Keratinocyte (primary cell): ENCODE data around the gene PKN2. TPM values are rescaled to one million over a fixed set of nuclear protein-coding genes. Genes with fewer than 3 reads are reported as not detected.

Experiments
- DNase-seq: peaks from one replicate; pipeline ENCODE4 v3.0.0-alpha.2; 2011; ENCODE audit warnings: low read depth, missing footprints, low spot score
- FAIRE-seq: peaks from 2 replicates; lab custom pipeline; 2011; peaks lifted over from hg19 to GRCh38; lab: Jason Lieb, UNC
- H2AFZ ChIP-seq: 2 replicates; pipeline ENCODE4 v1.6.0; 2012; ENCODE audit warnings: low read length, control low read depth, inconsistent platforms; ENCODE audit not compliant: control insufficient read depth
- H3K27ac ChIP-seq: 2 replicates; pipeline ENCODE4 v1.5.1; 2011; ENCODE audit warnings: low read length; ENCODE audit not compliant: control insufficient read depth, insufficient read depth
- H3K27me3 ChIP-seq: 3 replicates; pipeline ENCODE4 v1.6.0; 2011; ENCODE audit warnings: low read length; ENCODE audit not compliant: control insufficient read depth, insufficient read depth; ENCODE audit errors: extremely low read depth
- H3K36me3 ChIP-seq, 2 experiments: 2 replicates in 1 of 2; 3 replicates in 1 of 2; pipeline ENCODE4 v1.5.1; 2011; ENCODE audit warnings: low read length in 2 of 2, mild to moderate bottlenecking in 1 of 2; ENCODE audit not compliant: control insufficient read depth in 2 of 2, insufficient read depth in 2 of 2; ENCODE audit errors: extremely low read depth in 1 of 2
- H3K4me1 ChIP-seq: 3 replicates; pipeline ENCODE4 v1.5.1; 2011; ENCODE audit warnings: low read length; ENCODE audit not compliant: control insufficient read depth, insufficient read depth; ENCODE audit errors: extremely low read depth
- H3K4me2 ChIP-seq: 3 replicates; pipeline ENCODE4 v1.6.0; 2011; ENCODE audit warnings: low read depth, low read length; ENCODE audit not compliant: control insufficient read depth, insufficient read depth; ENCODE audit errors: extremely low read depth
- H3K4me3 ChIP-seq, 3 experiments: fragments of 200-600 bp in 1 of 3; sonication (generic) in 1 of 3; 2 replicates in 2 of 3; 3 replicates in 1 of 3; pipeline ENCODE4 v1.5.1; 2011 to 2016; ENCODE audit warnings: low read length in 3 of 3, mild to moderate bottlenecking in 3 of 3, control low read depth in 2 of 3, inconsistent platforms in 1 of 3, low read depth in 1 of 3, mixed read lengths in 1 of 3, mixed run types in 1 of 3, moderate library complexity in 1 of 3; ENCODE audit not compliant: control insufficient read depth in 2 of 3, insufficient read depth in 2 of 3; ENCODE audit errors: extremely low read depth in 1 of 3
- H3K79me2 ChIP-seq: 2 replicates; pipeline ENCODE4 v1.6.0; 2012; ENCODE audit warnings: low read length; ENCODE audit not compliant: control insufficient read depth, insufficient read depth
- H3K9ac ChIP-seq: 3 replicates; pipeline ENCODE4 v1.6.0; 2011; ENCODE audit warnings: low read length; ENCODE audit not compliant: control insufficient read depth, insufficient read depth; ENCODE audit errors: extremely low read depth
- H3K9me1 ChIP-seq: 3 replicates; pipeline ENCODE4 v1.6.0; 2011; ENCODE audit warnings: low read length; ENCODE audit not compliant: control insufficient read depth, insufficient read depth; ENCODE audit errors: extremely low read depth
- H3K9me3 ChIP-seq: 2 replicates; pipeline ENCODE4 v1.5.1; 2012; ENCODE audit warnings: low read depth, low read length; ENCODE audit not compliant: control insufficient read depth
- H4K20me1 ChIP-seq: 3 replicates; pipeline ENCODE4 v1.6.0; 2011; ENCODE audit warnings: low read length; ENCODE audit not compliant: control insufficient read depth, insufficient read depth; ENCODE audit errors: extremely low read depth
- EZH2 ChIP-seq: IDR thresholded peaks from one replicate; pipeline ENCODE4 v1.6.1; 2012; ENCODE audit warnings: inconsistent platforms, mild to moderate bottlenecking, low read length, moderate library complexity
- dilution Hi-C: fragments of 300-500 bp; cut with MboI; formaldehyde crosslinking; loops from one replicate; pipeline ENCODE4 v1.7.0; 2020; ENCODE audit warnings: low sequenced_read_pairs; ENCODE audit not compliant: extremely low pct_ligation_motif_present
- polyA plus RNA-seq, 5 experiments: library from polyadenylated mRNA; depleted of rRNA in 3 of 5; stranded (reverse) in 3 of 5; stranded (forward) in 1 of 5; unstranded in 1 of 5; fragments of >200 nt; gene quantifications; 1 replicate in 1 of 5; 2 replicates in 3 of 5; 3 replicates in 1 of 5; pipeline versions ENCODE4 v1.2.1 to v1.2.3, GENCODE V29; 2011 to 2012; ENCODE audit warnings: missing spikeins in 2 of 5, low read depth in 1 of 5, low replicate concordance in 1 of 5
- TF ChIP-seq, protein P1 (sequence below), 3 experiments: IDR thresholded peaks in 1 of 3; conservative IDR thresholded peaks in 1 of 3; optimal IDR thresholded peaks in 1 of 3; 2 replicates in 2 of 3; 3 replicates in 1 of 3; pipeline versions ENCODE3 to v1.5.1; 2011; ENCODE audit warnings: low read length in 3 of 3, mild to moderate bottlenecking in 3 of 3, moderate library complexity in 2 of 3, control low read depth in 1 of 3, inconsistent platforms in 1 of 3; ENCODE audit not compliant: insufficient read depth in 2 of 3; ENCODE audit errors: extremely low read depth in 1 of 3

The PKN2 gene
- polyA plus RNA-seq, 1 donor (not counting 4 experiments of a cell fraction or from before 2014, with no cell fraction given): 30.8 TPM

DNA sequence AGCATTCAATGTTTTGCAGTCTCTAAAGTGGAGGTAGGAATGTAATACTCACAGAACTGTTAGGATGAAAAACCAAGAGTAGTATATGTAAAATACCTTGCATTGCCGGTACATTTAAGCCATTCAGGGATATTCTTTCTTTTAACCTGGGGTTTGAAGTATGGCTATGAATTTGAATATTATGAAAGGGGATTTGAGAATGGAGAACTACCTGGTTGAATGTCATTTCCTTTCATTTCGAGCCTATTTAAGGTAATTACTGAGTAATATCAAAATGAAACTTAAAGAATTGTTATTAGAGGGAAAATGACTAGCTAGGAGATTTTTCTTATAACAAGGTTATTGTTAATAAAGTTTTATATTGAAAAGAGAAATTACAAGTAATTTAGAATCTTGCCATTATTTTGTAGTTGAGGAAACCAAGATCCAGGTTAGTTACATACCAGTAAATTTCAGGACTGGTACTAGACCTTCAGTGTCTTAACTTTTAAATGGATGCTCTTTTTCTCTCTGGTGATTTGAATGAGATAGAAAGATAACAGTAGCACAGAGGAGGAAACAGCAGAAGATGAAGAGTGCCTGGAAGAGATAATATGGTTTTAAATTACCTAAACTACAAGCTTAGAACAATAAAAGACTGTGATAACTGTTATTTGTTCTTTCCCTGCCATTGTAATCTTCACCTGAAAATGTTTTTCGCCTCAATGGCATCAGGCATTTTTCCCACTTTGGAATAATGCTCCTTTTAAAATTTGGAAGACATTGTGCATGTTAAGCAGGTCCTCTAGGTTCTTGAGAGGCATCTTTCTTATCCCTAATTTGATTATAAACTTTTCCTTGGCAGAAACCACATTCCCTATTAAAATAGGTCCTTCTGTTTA is 103.2 kb downstream of the PKN2 start:
- DNase-seq (no peak), FAIRE-seq (no peak)
- no peaks in the 10 kb centered on the region for H3K27me3 ChIP-seq
- H3K4me3 ChIP-seq: no peak overlapping the region
- dilution Hi-C loops: no loop called here
- no peaks in the 10 kb centered on the region for H4K20me1 ChIP-seq
- TF ChIP-seq, protein P1, sequence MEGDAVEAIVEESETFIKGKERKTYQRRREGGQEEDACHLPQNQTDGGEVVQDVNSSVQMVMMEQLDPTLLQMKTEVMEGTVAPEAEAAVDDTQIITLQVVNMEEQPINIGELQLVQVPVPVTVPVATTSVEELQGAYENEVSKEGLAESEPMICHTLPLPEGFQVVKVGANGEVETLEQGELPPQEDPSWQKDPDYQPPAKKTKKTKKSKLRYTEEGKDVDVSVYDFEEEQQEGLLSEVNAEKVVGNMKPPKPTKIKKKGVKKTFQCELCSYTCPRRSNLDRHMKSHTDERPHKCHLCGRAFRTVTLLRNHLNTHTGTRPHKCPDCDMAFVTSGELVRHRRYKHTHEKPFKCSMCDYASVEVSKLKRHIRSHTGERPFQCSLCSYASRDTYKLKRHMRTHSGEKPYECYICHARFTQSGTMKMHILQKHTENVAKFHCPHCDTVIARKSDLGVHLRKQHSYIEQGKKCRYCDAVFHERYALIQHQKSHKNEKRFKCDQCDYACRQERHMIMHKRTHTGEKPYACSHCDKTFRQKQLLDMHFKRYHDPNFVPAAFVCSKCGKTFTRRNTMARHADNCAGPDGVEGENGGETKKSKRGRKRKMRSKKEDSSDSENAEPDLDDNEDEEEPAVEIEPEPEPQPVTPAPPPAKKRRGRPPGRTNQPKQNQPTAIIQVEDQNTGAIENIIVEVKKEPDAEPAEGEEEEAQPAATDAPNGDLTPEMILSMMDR (optimal IDR thresholded peaks at IDR 0.05 in 1 of 3, IDR thresholded peaks at IDR 0.05 in 1 of 3, conservative IDR thresholded peaks at IDR 0.05 in 1 of 3; ENCODE audit: extremely low read depth in 1 of 3, insufficient read depth in 2 of 3, low read length in 3 of 3): no peak
- no peak for TF ChIP-seq EZH2
- no peaks in the 10 kb centered on the region for H3K79me2 ChIP-seq
- no peak overlapping the region for H3K9ac ChIP-seq
- no peaks in the 10 kb centered on the region for H3K9me1 ChIP-seq
- no peak overlapping the region for H2AFZ ChIP-seq
- H3K36me3 ChIP-seq: peaks cover 6 to 11% of the 10 kb centered on the region in 2 experiments
- no peaks in the 10 kb centered on the region for H3K4me1 ChIP-seq
- no peak overlapping the region for H3K4me2 ChIP-seq
- H3K27ac ChIP-seq: no peak overlapping the region
- H3K9me3 ChIP-seq: no peaks in the 10 kb centered on the region

DNA sequence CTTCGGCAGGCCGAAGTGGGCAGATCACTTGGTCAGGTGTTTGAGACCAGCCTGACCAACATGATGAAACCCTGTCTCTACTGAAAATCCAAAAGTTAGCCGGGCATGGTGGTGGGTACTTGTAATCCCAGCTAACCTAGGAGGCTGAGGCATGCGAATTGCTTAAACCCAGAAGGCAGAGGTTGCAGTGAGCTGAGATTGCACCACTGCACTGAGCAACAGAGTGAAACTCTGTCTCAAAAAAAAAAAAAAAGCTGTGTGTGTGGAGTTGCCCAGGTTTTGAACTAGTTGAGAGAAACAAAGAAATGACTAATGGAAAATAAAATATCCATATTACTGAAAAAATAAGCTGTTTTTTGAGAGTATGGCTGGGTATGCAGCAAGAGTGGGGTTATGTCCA is 107.1 kb downstream of the PKN2 start:
- FAIRE-seq (no peak), DNase-seq (no peak)
- H3K36me3 ChIP-seq: peaks cover 4 to 6% of the 10 kb centered on the region in 2 experiments
- no peak overlapping the region for H3K27ac ChIP-seq
- H3K9ac ChIP-seq: no peak overlapping the region
- no peak overlapping the region for H3K4me2 ChIP-seq
- no peaks in the 10 kb centered on the region for H3K4me1 ChIP-seq
- no peaks in the 10 kb centered on the region for H3K9me1 ChIP-seq
- TF ChIP-seq, protein P1 (optimal IDR thresholded peaks at IDR 0.05 in 1 of 3, IDR thresholded peaks at IDR 0.05 in 1 of 3, conservative IDR thresholded peaks at IDR 0.05 in 1 of 3; ENCODE audit: extremely low read depth in 1 of 3, insufficient read depth in 2 of 3, low read length in 3 of 3): no peak
- TF ChIP-seq EZH2: no peak
- no peaks in the 10 kb centered on the region for H4K20me1 ChIP-seq
- no peaks in the 10 kb centered on the region for H3K79me2 ChIP-seq
- H3K4me3 ChIP-seq: no peak overlapping the region
- no peaks in the 10 kb centered on the region for H3K9me3 ChIP-seq
- H3K27me3 ChIP-seq: no peaks in the 10 kb centered on the region
- dilution Hi-C loops: no loop called here
- H2AFZ ChIP-seq: no peak overlapping the region
